SK-N-SH (cell line): ENCODE measurements around the gene CADM2. TPM values are rescaled to one million over a fixed set of nuclear protein-coding genes. Genes with fewer than 3 reads are reported as not detected.

Source experiments
- CTCF ChIA-PET: fragments of 300-600, 350-600 bp; formaldehyde crosslinking; extraction: SDS; loops from one replicate; lab custom pipeline; 2021; lab: Yijun Ruan, JAX
- POLR2A ChIA-PET: fragments of 350-600 bp; sonication (Branson Sonifier 250); formaldehyde crosslinking; extraction: SDS; loops from one replicate; lab custom pipeline; 2020; ENCODE audit warnings: antibody characterized with exemption, inconsistent platforms; lab: Yijun Ruan, JAX
- DNase-seq: peaks from one replicate; pipeline ENCODE4 v3.0.0; 2012
- H2AFZ ChIP-seq: fragments of 200-600 bp; sonication (generic); 2 replicates; pipeline ENCODE4 v1.8.1; 2016; ENCODE audit warnings: antibody characterized with exemption, mild to moderate bottlenecking, low read depth
- H3F3A ChIP-seq: fragments of 200-600 bp; sonication (generic); replicated peaks from 2 replicates; pipeline ENCODE3; 2016; ENCODE audit warnings: antibody characterized with exemption, mild to moderate bottlenecking; ENCODE audit not compliant: insufficient read depth
- H3K27ac ChIP-seq, 2 experiments: fragments of 200-500 bp in 1 of 2; fragments of 200-600 bp in 1 of 2; sonication (Bioruptor generic) in 1 of 2; sonication (generic), shearing (Covaris generic) in 1 of 2; 2 replicates each; pipeline versions ENCODE4 v1.5.1 to v1.6.1; 2014 to 2016; ENCODE audit warnings: low read depth in 2 of 2, inconsistent platforms in 1 of 2, low read length in 1 of 2, mild to moderate bottlenecking in 1 of 2, mixed read lengths in 1 of 2
- H3K27me3 ChIP-seq: fragments of 200-600 bp; sonication (generic), shearing (Covaris generic); 2 replicates; pipeline ENCODE4 v1.6.1; 2016; ENCODE audit warnings: mixed run types; ENCODE audit not compliant: insufficient read depth
- H3K36me3 ChIP-seq, 2 experiments: fragments of 200-500 bp in 1 of 2; fragments of 200-600 bp in 1 of 2; sonication (Bioruptor generic) in 1 of 2; sonication (generic) in 1 of 2; replicated peaks in 1 of 2; 2 replicates each; pipeline versions ENCODE3 to v1.5.1; 2014 to 2016; ENCODE audit warnings: low read length in 1 of 2, mild to moderate bottlenecking in 1 of 2; ENCODE audit not compliant: insufficient read depth in 2 of 2, control insufficient read depth in 1 of 2
- H3K4me1 ChIP-seq, 2 experiments: fragments of 200-500 bp in 1 of 2; fragments of 200-600 bp in 1 of 2; sonication (Bioruptor generic) in 1 of 2; sonication (generic), shearing (Covaris generic) in 1 of 2; 2 replicates each; pipeline versions ENCODE4 v1.5.1 to v1.6.1; 2014 to 2016; ENCODE audit warnings: low read depth in 1 of 2, low read length in 1 of 2, mixed run types in 1 of 2; ENCODE audit not compliant: insufficient read depth in 2 of 2, control insufficient read depth in 1 of 2
- H3K4me2 ChIP-seq: fragments of 200-600 bp; sonication (generic), shearing (Covaris generic); 2 replicates; pipeline ENCODE4 v1.6.1; 2017; ENCODE audit warnings: mixed run types
- H3K4me3 ChIP-seq, 2 experiments: fragments of 200-500 bp in 1 of 2; fragments of 200-600 bp in 1 of 2; sonication (Bioruptor generic) in 1 of 2; sonication (generic), shearing (Covaris generic) in 1 of 2; 2 replicates each; pipeline versions ENCODE4 v1.5.1 to v1.8.1; 2014 to 2016; ENCODE audit warnings: low read depth in 2 of 2, inconsistent platforms in 1 of 2, low read length in 1 of 2, mild to moderate bottlenecking in 1 of 2, mixed read lengths in 1 of 2, moderate library complexity in 1 of 2
- H3K79me2 ChIP-seq: fragments of 200-600 bp; sonication (generic); 2 replicates; pipeline ENCODE4 v1.8.1; 2017; ENCODE audit warnings: mild to moderate bottlenecking; ENCODE audit not compliant: insufficient read depth
- H3K9ac ChIP-seq: fragments of 200-600 bp; sonication (generic); 2 replicates; pipeline ENCODE4 v1.6.1; 2017; ENCODE audit warnings: mixed run types
- H3K9me2 ChIP-seq: fragments of 200-600 bp; sonication (generic); 2 replicates; pipeline ENCODE4 v1.6.1; 2017; ENCODE audit warnings: mixed run types
- H3K9me3 ChIP-seq: fragments of 200-600 bp; sonication (generic); 2 replicates; pipeline ENCODE4 v1.6.1; 2017; ENCODE audit warnings: mixed run types, mild to moderate bottlenecking, moderate library complexity
- H4K20me1 ChIP-seq: fragments of 200-600 bp; sonication (generic); 2 replicates; pipeline ENCODE4 v1.6.1; 2017; ENCODE audit warnings: mild to moderate bottlenecking, mixed run types; ENCODE audit not compliant: insufficient read depth
- CHD2 ChIP-seq: fragments of 150-350 bp; IDR thresholded peaks from 2 replicates; pipeline ENCODE4 v1.6.1; 2018; ENCODE audit warnings: low read length; ENCODE audit not compliant: partially characterized antibody
- ELF1 ChIP-seq: IDR thresholded peaks from 2 replicates; pipeline ENCODE4 v1.4.0; 2012
- EP300 ChIP-seq, 2 experiments: IDR thresholded peaks; 2 replicates each; pipeline versions ENCODE4 v1.4.0 to v1.6.1; 2012; ENCODE audit warnings: borderline replicate concordance in 1 of 2, low read depth in 1 of 2, low read length in 1 of 2
- EZH2phosphoT487 ChIP-seq: fragments of 200-600 bp; sonication (generic); IDR thresholded peaks from 2 replicates; pipeline ENCODE4 v1.6.1; 2017; ENCODE audit warnings: low read depth, mixed run types, mild to moderate bottlenecking, antibody characterized with exemption, moderate library complexity, borderline replicate concordance
- FOXJ3 ChIP-seq: sonication (generic); formaldehyde crosslinking; IDR thresholded peaks from 2 replicates; pipeline ENCODE4 v1.5.1; 2020; ENCODE audit warnings: mild to moderate bottlenecking, missing genetic modification reagents
- FOXM1 ChIP-seq: IDR thresholded peaks from 2 replicates; pipeline ENCODE4 v1.4.0; 2012; ENCODE audit warnings: low read depth, mild to moderate bottlenecking
- GABPA ChIP-seq: IDR thresholded peaks from 2 replicates; pipeline ENCODE4 v1.4.0; 2012; ENCODE audit warnings: low read depth, mild to moderate bottlenecking
- GATA2 ChIP-seq: sonication (generic); formaldehyde crosslinking; IDR thresholded peaks from 2 replicates; pipeline ENCODE4 v1.5.0; 2020; ENCODE audit warnings: mild to moderate bottlenecking, missing genetic modification reagents
- IRF3 ChIP-seq: fragments of 150-350 bp; IDR thresholded peaks from 2 replicates; pipeline ENCODE4 v1.6.1; 2016; ENCODE audit warnings: mild to moderate bottlenecking, low read depth, low read length
- JUND ChIP-seq: IDR thresholded peaks from 2 replicates; pipeline ENCODE4 v1.4.0; 2012
- MEF2A ChIP-seq: IDR thresholded peaks from 2 replicates; pipeline ENCODE4 v1.4.0; 2012; ENCODE audit warnings: low read depth, borderline replicate concordance
- NFIC ChIP-seq: IDR thresholded peaks from 2 replicates; pipeline ENCODE4 v1.4.0; 2012; ENCODE audit warnings: borderline replicate concordance
- NRF1 ChIP-seq: IDR thresholded peaks from 2 replicates; pipeline ENCODE4 v1.6.1; 2012; ENCODE audit warnings: low read depth, mild to moderate bottlenecking, low read length
- RCOR1 ChIP-seq: fragments of 150-350 bp; IDR thresholded peaks from 2 replicates; pipeline ENCODE4 v1.6.1; 2017; ENCODE audit warnings: antibody characterized with exemption, low read length
- RXRA ChIP-seq: IDR thresholded peaks from 2 replicates; pipeline ENCODE4 v1.4.0; 2012; ENCODE audit warnings: low read depth, mild to moderate bottlenecking, borderline replicate concordance
- SIN3A ChIP-seq: IDR thresholded peaks from 2 replicates; pipeline ENCODE4 v1.6.1; 2012; ENCODE audit warnings: low read depth, mild to moderate bottlenecking, low read length, moderate library complexity, borderline replicate concordance
- SMC3 ChIP-seq: IDR thresholded peaks from 2 replicates; pipeline ENCODE4 v1.6.1; 2012; ENCODE audit warnings: low read depth, low read length, improper control_type of control experiment
- TAF1 ChIP-seq: IDR thresholded peaks from 2 replicates; pipeline ENCODE4 v1.6.1; 2012; ENCODE audit warnings: low read depth, mild to moderate bottlenecking, low read length, moderate library complexity, borderline replicate concordance
- TCF12 ChIP-seq: IDR thresholded peaks from 2 replicates; pipeline ENCODE4 v1.4.0; 2012
- WGBS: methylation state at CpG from one replicate; pipeline ENCODE4 v1.1.6; 2017; ENCODE audit warnings: low lambda C conversion rate; 5-methylcytosine and 5-hydroxymethylcytosine counted together
- polyA plus RNA-seq, 3 experiments: library from polyadenylated mRNA; depleted of rRNA; stranded (reverse); fragments of >200 nt; gene quantifications; 2 replicates each; pipeline ENCODE4 v1.2.3, GENCODE V29; 2012
- TF ChIP-seq, protein P1 (sequence below): fragments of 200-600 bp; sonication (generic); IDR thresholded peaks from 2 replicates; pipeline ENCODE4 v1.6.1; 2017; ENCODE audit warnings: antibody characterized with exemption, mild to moderate bottlenecking, moderate library complexity
- TF ChIP-seq, protein P2 (sequence below): IDR thresholded peaks from 2 replicates; pipeline ENCODE4; 2012
- TF ChIP-seq, protein P3 (sequence below): IDR thresholded peaks from 2 replicates; pipeline ENCODE4 v1.4.0; 2012; ENCODE audit warnings: low read depth
- TF ChIP-seq, protein P4 (sequence below): fragments of 150-350 bp; IDR thresholded peaks from 2 replicates; pipeline ENCODE4 v1.6.1; 2017; ENCODE audit warnings: antibody characterized with exemption, low read length, low read depth, borderline replicate concordance

CADM2 gene
- polyA plus RNA-seq, 1 of the 3 experiments (the other 2 are of a cell fraction) = 0.46 TPM

- no peaks in the 10 kb centered on the region for H4K20me1 ChIP-seq
- no peak overlapping the region for H2AFZ ChIP-seq
- H3K9me2 ChIP-seq = no peaks in the 10 kb centered on the region
- no peaks in the 10 kb centered on the region for H3K79me2 ChIP-seq
- H3F3A ChIP-seq = no peaks in the 10 kb centered on the region
- POLR2A ChIA-PET = no interaction called here
- no peak overlapping the region for H3K4me3 ChIP-seq
- H3K9ac ChIP-seq = no peak overlapping the region
- TF ChIP-seq IRF3 (no peak), FOXJ3 (no peak), GABPA (no peak), JUND (no peak), EZH2phosphoT487 (no peak), FOXM1 (no peak), NRF1 (no peak), TAF1 (no peak), GATA2 (CRISPR knock-in tag) (no peak), ELF1 (no peak), CHD2 (no peak), EP300 (IDR thresholded peaks at IDR 0.05; ENCODE audit: borderline replicate concordance in 1 of 2, low read depth in 1 of 2, low read length in 1 of 2) (no peak), RCOR1 (no peak)
- TF ChIP-seq, protein P1, sequence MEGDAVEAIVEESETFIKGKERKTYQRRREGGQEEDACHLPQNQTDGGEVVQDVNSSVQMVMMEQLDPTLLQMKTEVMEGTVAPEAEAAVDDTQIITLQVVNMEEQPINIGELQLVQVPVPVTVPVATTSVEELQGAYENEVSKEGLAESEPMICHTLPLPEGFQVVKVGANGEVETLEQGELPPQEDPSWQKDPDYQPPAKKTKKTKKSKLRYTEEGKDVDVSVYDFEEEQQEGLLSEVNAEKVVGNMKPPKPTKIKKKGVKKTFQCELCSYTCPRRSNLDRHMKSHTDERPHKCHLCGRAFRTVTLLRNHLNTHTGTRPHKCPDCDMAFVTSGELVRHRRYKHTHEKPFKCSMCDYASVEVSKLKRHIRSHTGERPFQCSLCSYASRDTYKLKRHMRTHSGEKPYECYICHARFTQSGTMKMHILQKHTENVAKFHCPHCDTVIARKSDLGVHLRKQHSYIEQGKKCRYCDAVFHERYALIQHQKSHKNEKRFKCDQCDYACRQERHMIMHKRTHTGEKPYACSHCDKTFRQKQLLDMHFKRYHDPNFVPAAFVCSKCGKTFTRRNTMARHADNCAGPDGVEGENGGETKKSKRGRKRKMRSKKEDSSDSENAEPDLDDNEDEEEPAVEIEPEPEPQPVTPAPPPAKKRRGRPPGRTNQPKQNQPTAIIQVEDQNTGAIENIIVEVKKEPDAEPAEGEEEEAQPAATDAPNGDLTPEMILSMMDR = no peak
- TF ChIP-seq, protein P2, sequence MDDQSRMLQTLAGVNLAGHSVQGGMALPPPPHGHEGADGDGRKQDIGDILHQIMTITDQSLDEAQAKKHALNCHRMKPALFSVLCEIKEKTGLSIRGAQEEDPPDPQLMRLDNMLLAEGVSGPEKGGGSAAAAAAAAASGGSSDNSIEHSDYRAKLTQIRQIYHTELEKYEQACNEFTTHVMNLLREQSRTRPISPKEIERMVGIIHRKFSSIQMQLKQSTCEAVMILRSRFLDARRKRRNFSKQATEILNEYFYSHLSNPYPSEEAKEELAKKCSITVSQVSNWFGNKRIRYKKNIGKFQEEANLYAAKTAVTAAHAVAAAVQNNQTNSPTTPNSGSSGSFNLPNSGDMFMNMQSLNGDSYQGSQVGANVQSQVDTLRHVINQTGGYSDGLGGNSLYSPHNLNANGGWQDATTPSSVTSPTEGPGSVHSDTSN = no peak
- TF ChIP-seq, protein P3, sequence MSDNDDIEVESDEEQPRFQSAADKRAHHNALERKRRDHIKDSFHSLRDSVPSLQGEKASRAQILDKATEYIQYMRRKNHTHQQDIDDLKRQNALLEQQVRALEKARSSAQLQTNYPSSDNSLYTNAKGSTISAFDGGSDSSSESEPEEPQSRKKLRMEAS = no peak
- DNase-seq = no peak
- H3K36me3 ChIP-seq = no peaks in the 10 kb centered on the region
- H3K4me2 ChIP-seq = no peak overlapping the region
- CTCF ChIA-PET = no interaction called here
- H3K27me3 ChIP-seq = no peaks in the 10 kb centered on the region
- H3K4me1 ChIP-seq = no peaks in the 10 kb centered on the region
- no peaks in the 10 kb centered on the region for H3K9me3 ChIP-seq
- H3K27ac ChIP-seq = no peak overlapping the region
- 29% methylated on average over 1 of the region's 1 CpG for WGBS
Measured at GRCh38 chr3:85164436-85164835, 205.6 kb downstream of the CADM2 start.

DNA sequence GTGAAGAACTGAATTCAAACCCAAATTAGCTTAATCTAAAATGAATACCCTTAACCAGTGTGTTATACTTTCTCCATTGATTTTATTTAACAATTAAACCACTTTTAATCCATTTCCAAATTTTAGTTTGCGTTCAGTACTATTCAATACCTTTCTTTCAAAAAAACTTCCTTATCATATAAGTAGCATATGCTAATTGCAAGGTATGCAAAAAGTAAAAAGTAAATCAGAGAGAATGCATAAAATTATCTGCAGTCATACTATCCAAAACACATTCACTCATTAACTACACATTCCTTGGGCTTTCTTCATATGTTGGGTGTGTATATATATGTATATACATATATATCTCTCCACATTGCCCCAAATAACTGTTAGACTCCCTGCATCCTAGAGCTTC lies 208.8 kb downstream of the CADM2 start:
- Histone ChIP-seq H3K9ac (no peak overlapping the region), H3K4me2 (no peak overlapping the region), H3K36me3 (no peaks in the 10 kb centered on the region), H2AFZ (no peak overlapping the region), H3K4me3 (no peak overlapping the region), H3K79me2 (no peaks in the 10 kb centered on the region), H3K27me3 (no peaks in the 10 kb centered on the region), H3K4me1 (no peaks in the 10 kb centered on the region), H3K27ac (no peak overlapping the region), H3K9me2 (no peaks in the 10 kb centered on the region), H4K20me1 (no peaks in the 10 kb centered on the region), H3F3A (no peaks in the 10 kb centered on the region), H3K9me3 (no peaks in the 10 kb centered on the region)
- 36% methylated on average over 1 of the region's 1 CpG for WGBS
- no peak for DNase-seq
- CTCF ChIA-PET = no interaction called here
- POLR2A ChIA-PET = no interaction called here
- TF ChIP-seq SIN3A (no peak), FOXJ3 (no peak), TAF1 (no peak), RXRA (no peak), EP300 (IDR thresholded peaks at IDR 0.05; ENCODE audit: borderline replicate concordance in 1 of 2, low read depth in 1 of 2, low read length in 1 of 2) (no peak), CHD2 (no peak), MEF2A (no peak), NFIC (no peak), IRF3 (no peak), SMC3 (no peak), TCF12 (no peak)
- TF ChIP-seq, protein P4, sequence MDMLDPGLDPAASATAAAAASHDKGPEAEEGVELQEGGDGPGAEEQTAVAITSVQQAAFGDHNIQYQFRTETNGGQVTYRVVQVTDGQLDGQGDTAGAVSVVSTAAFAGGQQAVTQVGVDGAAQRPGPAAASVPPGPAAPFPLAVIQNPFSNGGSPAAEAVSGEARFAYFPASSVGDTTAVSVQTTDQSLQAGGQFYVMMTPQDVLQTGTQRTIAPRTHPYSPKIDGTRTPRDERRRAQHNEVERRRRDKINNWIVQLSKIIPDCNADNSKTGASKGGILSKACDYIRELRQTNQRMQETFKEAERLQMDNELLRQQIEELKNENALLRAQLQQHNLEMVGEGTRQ = no peak
